CD4-positive, alpha-beta T cell treated with Interferon alpha-2 for 1 hour (primary cell): ENCODE results near the gene TGM2.
"Not testable (repeated sequence)": the region's sequence is repeated elsewhere in the genome, so short reads cannot be mapped to it uniquely, and the experiment has no call there.

ENCODE experiments used
- DNase-seq, 2 donors: peaks; one replicate each; pipeline ENCODE4 v3.0.0-alpha.2; 2020 to 2022

The TGM2 gene

DNA sequence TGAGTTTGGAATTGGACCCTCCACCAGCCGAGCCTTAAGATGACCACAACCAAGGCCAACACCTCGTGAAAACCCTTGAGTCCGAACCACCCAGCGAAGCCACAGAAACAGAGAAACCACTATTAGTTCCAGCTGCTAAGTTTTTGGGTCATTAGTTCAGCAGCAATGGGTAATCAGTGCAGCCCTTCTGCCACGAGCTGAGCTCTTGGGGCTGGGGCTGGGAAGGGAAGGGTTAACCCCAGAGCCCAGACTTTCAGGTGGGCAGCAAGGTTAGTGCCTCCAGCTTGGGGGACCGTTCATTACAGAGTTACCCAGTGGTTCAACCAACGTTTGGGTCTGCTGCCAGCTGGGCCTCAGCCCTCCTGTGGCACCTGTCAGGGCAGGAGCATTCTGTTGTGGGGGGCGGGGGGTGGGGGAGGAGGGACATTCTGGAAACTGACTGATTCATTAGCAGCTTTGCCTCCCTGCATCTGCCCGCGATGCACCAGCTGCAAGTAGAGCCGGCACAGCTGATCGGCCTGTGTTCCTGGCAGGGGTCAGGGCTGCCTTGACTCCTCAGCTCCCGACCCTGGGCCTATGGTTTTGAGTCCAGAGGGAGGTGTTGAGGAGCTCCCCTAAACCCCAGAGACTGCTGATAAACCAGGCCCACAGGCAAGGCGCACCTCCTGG is 52.7 kb downstream of the TGM2 start:
- DNase-seq: no peak

GRCh38 chr20:38111366-38112232 is 53.5 kb downstream of the TGM2 start:
- DNase-seq: no peak

DNA sequence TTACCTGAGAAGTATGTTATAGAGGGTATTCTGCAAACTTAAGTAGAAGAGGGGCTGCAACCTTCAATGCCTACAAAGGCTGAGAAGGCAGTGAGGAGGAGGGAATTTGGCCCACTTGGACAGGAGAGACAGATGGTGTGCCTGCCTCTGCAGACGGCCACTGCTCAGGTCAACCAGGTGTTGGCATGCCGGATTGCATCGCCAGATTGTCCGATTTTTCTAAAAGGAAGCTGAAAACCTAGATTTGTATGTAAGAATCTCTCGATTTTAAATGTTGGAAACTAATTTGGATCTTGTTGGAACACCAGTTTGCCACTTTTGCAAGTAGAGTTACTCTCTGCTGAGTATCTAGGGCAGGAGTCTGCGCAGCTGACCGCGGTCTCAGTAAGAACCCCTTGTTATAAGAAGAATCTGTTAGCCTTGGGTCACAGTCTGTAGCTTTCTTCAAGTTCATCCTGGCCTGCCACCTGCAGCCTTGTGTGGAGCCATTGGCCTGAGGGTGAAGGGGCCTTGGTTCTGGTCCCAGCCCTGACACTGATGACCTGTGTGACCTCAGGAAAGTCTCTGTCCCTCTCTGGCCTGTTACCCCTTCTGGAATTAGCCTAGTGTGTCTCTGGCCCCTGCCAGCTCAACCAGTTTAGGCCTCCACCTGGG is 54.4 kb downstream of the TGM2 start:
- no peak for DNase-seq

GRCh38 chr20:38109591-38110524 is 55.2 kb downstream of the TGM2 start:
- DNase-seq: no peak

GRCh38 chr20:38108986-38109541 is 56.0 kb downstream of the TGM2 start:
- DNase-seq: no peak

DNA sequence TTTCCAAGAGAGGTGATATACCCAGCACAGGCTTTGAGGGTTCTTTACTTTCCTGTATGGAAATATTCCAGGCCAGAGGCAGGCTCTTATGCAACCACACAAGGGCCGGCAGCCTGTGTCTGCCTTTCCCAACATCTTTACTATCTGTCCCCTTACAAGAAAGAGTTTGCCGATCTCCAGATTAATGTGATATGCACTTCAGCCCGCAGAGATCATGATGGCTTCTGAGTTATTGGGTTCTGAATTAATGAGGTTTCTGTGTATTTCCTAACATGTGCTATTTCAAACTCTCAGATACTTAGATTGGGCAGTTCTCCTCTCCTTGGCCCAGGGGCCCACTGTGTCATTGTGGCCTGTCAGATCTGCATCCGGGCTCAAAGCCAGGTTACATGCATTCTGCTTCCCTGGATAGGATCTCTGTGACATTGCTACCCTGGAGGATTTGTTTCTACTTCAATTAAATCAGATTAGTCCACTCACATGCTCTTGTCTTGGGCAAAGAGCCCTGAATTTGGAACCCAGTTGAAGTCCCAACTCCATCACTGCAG is 56.6 kb downstream of the TGM2 start:
- DNase-seq: no peak

GRCh38 chr20:38107916-38108315 is 57.2 kb downstream of the TGM2 start:
- not testable (repeated sequence) for DNase-seq

DNA sequence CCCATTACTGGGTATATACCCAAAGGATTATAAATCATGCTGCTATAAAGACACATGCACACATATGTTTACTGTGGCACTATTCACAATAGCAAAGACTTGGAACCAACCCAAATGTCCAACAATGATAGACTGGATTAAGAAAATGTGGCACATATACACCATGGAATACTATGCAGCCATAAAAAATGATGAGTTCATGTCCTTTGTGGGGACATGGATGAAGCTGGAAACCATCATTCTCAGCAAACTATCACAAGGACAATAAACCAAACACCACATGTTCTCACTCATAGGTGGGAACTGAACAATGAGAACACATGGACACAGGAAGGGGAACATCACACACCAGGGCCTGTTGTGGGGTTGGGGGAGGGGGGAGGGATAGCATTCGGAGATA is 57.7 kb downstream of the TGM2 start:
- DNase-seq: not testable (repeated sequence)

- no peak for DNase-seq
Measured at GRCh38 chr20:38106461-38106860, 58.6 kb downstream of the TGM2 start.

GRCh38 chr20:38104285-38104684 is 60.8 kb downstream of the TGM2 start:
- no peak for DNase-seq

GRCh38 chr20:38102206-38102605 is 62.9 kb downstream of the TGM2 start:
- DNase-seq: not testable (repeated sequence)

GRCh38 chr20:38098952-38099351 is 66.1 kb downstream of the TGM2 start:
- DNase-seq: no peak

- DNase-seq: no peak
Measured at GRCh38 chr20:38095017-38095686, 69.9 kb downstream of the TGM2 start.

DNA sequence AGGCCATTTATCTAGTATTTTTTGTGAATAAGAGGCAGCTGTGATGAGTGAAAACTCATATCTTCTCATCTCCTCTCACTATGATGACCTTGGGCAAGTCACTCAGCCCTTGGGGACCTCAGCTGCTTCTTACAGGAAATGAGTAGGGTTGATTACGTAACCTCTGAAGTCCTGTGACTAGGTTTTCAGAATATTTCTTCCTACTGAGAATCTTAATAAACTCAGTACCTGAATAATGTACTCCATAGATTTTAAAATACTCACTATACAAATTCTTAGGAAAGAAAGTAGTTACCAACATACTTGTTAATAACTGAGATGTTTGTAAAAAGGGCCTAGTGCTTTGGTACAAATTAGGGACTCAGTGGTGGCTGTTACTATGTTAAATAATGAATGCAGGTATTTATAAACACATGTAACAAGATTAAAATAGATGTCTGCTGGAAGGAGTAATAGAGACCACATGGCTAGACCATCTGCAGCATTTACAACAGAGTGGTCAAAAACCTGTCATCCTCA is 70.6 kb downstream of the TGM2 start:
- DNase-seq: peak; percentile 65 to 74

GRCh38 chr20:38093641-38094077 is 71.4 kb downstream of the TGM2 start:
- no peak for DNase-seq

GRCh38 chr20:38092915-38093314 is 72.2 kb downstream of the TGM2 start:
- no peak for DNase-seq

GRCh38 chr20:38092260-38092857 is 72.7 kb downstream of the TGM2 start:
- no peak for DNase-seq

DNA sequence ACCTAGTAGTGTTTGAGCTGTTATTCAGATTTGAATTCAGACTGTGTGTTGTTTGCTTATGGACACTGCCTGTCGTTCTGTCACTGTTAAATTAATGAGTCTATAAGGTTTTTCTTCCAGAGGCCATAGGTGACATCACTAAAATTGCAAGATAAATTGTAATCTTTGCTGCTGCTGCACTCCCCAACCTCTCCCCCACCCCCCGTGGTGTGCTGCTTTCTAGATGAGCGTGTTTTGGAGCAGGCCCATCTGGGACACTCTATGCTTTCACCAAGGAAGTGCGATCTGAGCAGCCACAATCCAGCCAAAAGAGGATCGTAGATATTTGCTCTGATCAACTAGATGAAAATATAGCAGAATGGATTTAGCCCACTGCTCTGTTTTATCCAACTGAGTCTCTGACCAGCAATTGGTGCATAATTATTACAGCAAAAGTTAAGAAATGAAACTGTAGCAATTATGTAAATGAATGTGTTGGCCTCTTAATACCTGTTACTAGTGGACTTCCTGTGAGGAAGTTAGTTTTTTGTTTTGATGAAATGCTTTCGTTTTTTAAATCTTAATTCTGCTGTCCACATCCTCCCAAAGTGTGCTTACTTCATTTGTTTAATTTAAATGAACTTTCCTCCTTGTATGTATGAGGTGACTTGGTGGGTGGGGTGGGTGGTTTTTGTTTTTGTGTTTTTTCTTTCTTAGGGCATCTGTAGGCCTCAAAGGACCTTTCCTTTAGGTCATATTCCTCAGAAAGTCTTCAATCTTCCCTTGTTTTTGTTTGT is 73.4 kb downstream of the TGM2 start:
- DNase-seq: peak; percentile 25 to 37

GRCh38 chr20:38090061-38090460 is 75.0 kb downstream of the TGM2 start:
- DNase-seq: no peak

GRCh38 chr20:38089500-38089899 is 75.6 kb downstream of the TGM2 start:
- DNase-seq: no peak
